Right lobe of liver (tissue), 6 donors: ENCODE results near the gene PRDM12. TPM values are rescaled to one million over a fixed set of nuclear protein-coding genes. Genes with fewer than 3 reads are reported as not detected.
A peak's percentile ranks its signal among the peaks of the same experiment; 100 is the strongest.

Experiments
- ATAC-seq, 4 donors: fragments of 200-7000 bp; cut with Tn5 transposase; one replicate each; pipeline ENCODE4 v1.9.1; 2020; ENCODE audit warnings: mild to moderate bottlenecking in 4 of 4, moderate library complexity in 4 of 4
- DNase-seq, 3 donors: peaks; one replicate each; pipeline ENCODE4 v3.0.0-alpha.2; 2020
- H3K27ac ChIP-seq, 3 donors: fragments of 200-600 bp; one replicate each; pipeline ENCODE4 v1.8.0; 2022
- H3K27me3 ChIP-seq, 2 donors: fragments of 200-600 bp; one replicate each; pipeline ENCODE4 v1.8.0; 2022
- H3K36me3 ChIP-seq, 4 donors: fragments of 200-600 bp; sonication (generic) in 1 of 4; one replicate each; pipeline versions ENCODE4 v1.5.1 to v1.8.0; 2017 to 2022; ENCODE audit warnings: control low read depth in 1 of 4
- H3K4me1 ChIP-seq, 4 donors: fragments of 200-600 bp; sonication (generic) in 1 of 4; one replicate each; pipeline versions ENCODE4 v1.5.1 to v1.8.0; 2017 to 2022; ENCODE audit warnings: control low read depth in 1 of 4
- H3K4me3 ChIP-seq, 3 donors: fragments of 200-600 bp; one replicate each; pipeline ENCODE4 v1.8.0; 2022
- H3K9me3 ChIP-seq, 4 donors: fragments of 200-600 bp; sonication (generic) in 1 of 4; one replicate each; pipeline versions ENCODE4 v1.5.1 to v1.8.0; 2017 to 2022; ENCODE audit warnings: control low read depth in 1 of 4
- POLR2A ChIP-seq: fragments of 450-650 bp; IDR thresholded peaks from one replicate; pipeline ENCODE4 v1.6.1; 2017; ENCODE audit warnings: antibody characterized with exemption, mild to moderate bottlenecking
- WGBS: methylation state at CpG from one replicate; pipeline ENCODE4 v1.1.6; 2018; ENCODE audit warnings: low coverage, low lambda C conversion rate; ENCODE audit not compliant: insufficient coverage; ENCODE audit errors: missing lambda C conversion rate; 5-methylcytosine and 5-hydroxymethylcytosine counted together
- intact Hi-C, 2 donors: fragments of 100-400 bp; cut with DNase I; formaldehyde crosslinking; loops; one replicate each; pipeline versions ENCODE4 v1.11.2 to v1.14.1; 2022
- total RNA-seq, 6 experiments: library from RNA; depleted of rRNA in 2 of 6; stranded (reverse); fragments of >200 nt in 2 of 6; fragmentation: NEBNext Ultra II Directional in 3 of 6; extraction: Animal tissue kit (Norgen Biotek cat#: 25700) in 3 of 6; gene quantifications; one replicate each; pipeline versions ENCODE4 v1.1.0 to v1.2.4, GENCODE V29; 2016 to 2023
- TF ChIP-seq, protein P1 (sequence below), 4 donors: fragments of 200-600 bp in 3 of 4; fragments of 450-650 bp in 1 of 4; IDR thresholded peaks; one replicate each; pipeline versions ENCODE4 v1.5.1 to v1.8.0; 2016 to 2022; ENCODE audit warnings: antibody characterized with exemption in 4 of 4, mild to moderate bottlenecking in 2 of 4
- donor health status: DM: no; HTN: yes; CAD: no.
- donor health status: DM: no; HTN: no; CAD: no.
- donor health status: DM: no; HTN: no; CAD: no.
- donor health status: DM: no; HTN: yes; CAD: no.
- donor health status: DM: no; HTN: yes; CAD: no.

The PRDM12 gene
- total RNA-seq, 6 experiments from 2014 or later: 0.15 TPM; not detected in 5

DNA sequence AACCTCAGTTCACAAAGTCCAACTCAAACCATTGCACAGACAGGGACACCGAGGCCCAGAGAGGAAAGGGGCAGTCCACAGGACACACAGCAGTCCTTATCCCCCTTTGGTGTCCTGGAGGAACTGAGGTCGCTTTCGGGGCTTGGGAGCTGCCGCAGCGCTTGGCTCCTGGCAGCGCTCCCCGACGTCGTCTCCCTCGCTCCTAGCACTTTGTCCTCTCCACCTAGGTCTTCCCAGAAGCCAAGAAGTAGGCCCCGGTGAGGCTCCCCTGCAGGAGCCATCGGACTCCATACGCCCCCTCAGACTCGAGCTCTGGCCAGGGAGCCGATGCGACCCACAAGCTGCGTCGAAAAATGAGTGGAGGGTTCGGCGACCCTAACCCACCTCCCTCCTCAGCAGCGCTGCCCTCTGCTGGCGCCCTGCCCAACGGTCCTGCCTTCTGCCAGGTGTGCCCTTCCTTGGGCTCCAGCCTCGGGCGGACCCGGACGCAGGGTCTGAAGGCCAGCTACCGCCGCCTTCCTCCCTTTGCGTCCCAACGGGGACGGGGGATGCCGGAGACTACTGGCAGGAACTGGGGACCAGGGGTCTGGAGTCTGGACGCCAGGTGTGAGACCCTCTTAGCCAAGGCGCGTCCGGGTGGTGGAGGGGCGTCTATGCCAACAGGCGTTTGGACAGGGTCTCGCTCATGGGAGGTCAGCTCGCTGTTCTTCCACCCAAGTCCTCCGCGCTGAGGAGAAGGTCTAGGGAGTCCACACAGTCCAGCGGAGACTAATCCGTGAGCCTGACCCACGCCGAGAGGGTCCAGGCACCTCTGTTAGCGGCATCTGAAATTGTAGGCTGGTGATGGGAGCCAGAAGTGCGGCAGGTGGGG, 2.1 kb upstream of the PRDM12 start:
- 5% methylated on average over 8 of the region's 49 CpGs for WGBS

DNA sequence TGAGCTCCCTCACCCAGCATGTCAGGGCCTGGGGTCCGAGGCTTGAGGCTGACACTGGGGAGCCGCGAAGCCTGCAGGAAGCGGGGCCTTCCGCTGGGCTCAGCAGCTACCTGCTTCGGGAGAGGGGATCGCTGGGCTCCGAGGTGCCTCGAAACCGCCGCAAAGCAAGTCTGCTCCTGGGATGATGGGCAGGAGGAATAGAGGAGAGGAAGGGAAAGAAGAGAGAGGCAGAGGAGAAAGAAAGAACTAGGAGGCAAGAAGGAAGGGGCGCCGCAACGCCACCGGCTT, 1.5 kb upstream of the PRDM12 start:
- no peak for TF ChIP-seq POLR2A
- TF ChIP-seq, protein P1, sequence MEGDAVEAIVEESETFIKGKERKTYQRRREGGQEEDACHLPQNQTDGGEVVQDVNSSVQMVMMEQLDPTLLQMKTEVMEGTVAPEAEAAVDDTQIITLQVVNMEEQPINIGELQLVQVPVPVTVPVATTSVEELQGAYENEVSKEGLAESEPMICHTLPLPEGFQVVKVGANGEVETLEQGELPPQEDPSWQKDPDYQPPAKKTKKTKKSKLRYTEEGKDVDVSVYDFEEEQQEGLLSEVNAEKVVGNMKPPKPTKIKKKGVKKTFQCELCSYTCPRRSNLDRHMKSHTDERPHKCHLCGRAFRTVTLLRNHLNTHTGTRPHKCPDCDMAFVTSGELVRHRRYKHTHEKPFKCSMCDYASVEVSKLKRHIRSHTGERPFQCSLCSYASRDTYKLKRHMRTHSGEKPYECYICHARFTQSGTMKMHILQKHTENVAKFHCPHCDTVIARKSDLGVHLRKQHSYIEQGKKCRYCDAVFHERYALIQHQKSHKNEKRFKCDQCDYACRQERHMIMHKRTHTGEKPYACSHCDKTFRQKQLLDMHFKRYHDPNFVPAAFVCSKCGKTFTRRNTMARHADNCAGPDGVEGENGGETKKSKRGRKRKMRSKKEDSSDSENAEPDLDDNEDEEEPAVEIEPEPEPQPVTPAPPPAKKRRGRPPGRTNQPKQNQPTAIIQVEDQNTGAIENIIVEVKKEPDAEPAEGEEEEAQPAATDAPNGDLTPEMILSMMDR (IDR thresholded peaks at IDR 0.05): no peak
- no peak overlapping the region for H3K4me3 ChIP-seq
- peaks cover 0 to 33% (median 0%) of the 10 kb centered on the region in 4 donors for H3K4me1 ChIP-seq
- H3K27ac ChIP-seq: no peak overlapping the region
- WGBS: 5% methylated on average over 8 of the region's 15 CpGs
- intact Hi-C loops: no loop called here
- no peaks in the 10 kb centered on the region for H3K36me3 ChIP-seq
- peaks cover 31 to 70% of the 10 kb centered on the region in 2 donors for H3K27me3 ChIP-seq
- ATAC-seq: no peak
- DNase-seq: no peak
- H3K9me3 ChIP-seq: no peaks in the 10 kb centered on the region

More for the DNA sequence above, 2.1 kb upstream of the PRDM12 start:
- TF ChIP-seq POLR2A: no peak
- TF ChIP-seq, protein P1 (IDR thresholded peaks at IDR 0.05): no peak
- Histone ChIP-seq H3K27ac (no peak overlapping the region), H3K36me3 (no peaks in the 10 kb centered on the region), H3K4me3 (no peak overlapping the region), H3K9me3 (no peaks in the 10 kb centered on the region), H3K27me3 (peaks cover 31 to 70% of the 10 kb centered on the region in 2 donors), H3K4me1 (peaks cover 0 to 33% (median 0%) of the 10 kb centered on the region in 4 donors)
- intact Hi-C loops: no loop called here
- DNase-seq: no peak
- ATAC-seq: no peak

DNA sequence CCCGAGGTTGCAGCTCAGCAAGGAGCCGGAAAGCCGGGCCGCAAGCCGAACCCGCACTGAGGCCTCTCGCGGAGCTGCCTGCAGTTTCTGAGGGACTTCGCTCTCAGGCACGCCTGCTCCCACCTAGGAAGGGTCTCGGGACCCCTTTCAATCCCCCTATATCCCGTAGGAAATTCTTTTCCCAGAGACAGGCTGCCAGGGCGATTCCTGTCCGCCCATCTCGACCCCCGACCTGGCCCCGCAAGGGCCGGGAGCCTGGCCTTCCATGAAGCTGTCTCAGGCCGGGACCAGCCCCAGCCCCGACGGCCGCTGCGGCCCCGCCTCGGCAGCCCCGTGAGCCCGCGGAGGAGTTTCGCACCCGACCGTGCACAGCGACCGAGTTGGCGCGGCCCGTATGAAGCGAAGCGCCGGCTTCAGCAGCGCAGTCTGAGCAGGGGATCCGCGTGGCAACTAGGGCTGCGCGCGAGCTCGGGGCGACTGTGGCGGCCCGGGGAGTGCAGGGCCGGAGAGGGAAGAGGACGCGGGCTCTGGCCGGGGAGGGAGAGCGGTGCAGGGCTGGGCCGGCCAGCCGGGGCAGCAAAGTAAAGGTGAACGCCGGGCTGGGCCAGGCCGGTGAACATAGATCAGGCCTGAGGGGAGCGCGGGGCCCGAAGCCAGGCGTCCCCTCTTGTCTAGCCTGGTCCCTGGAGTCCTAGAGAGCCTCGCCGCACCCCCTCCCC, 977 bp upstream of the PRDM12 start:
- 5% methylated on average over 8 of the region's 65 CpGs for WGBS
- peaks cover 31 to 70% of the 10 kb centered on the region in 2 donors for H3K27me3 ChIP-seq
- ATAC-seq: peak; percentile 42 to 55 (median 50)
- no peak for DNase-seq
- no peak overlapping the region for H3K27ac ChIP-seq
- no peaks in the 10 kb centered on the region for H3K9me3 ChIP-seq
- H3K4me1 ChIP-seq: peaks cover 0 to 33% (median 0%) of the 10 kb centered on the region in 4 donors
- intact Hi-C loops: no loop called here
- TF ChIP-seq, protein P1 (IDR thresholded peaks at IDR 0.05): no peak
- TF ChIP-seq POLR2A: no peak
- no peak overlapping the region for H3K4me3 ChIP-seq
- H3K36me3 ChIP-seq: no peaks in the 10 kb centered on the region

DNA sequence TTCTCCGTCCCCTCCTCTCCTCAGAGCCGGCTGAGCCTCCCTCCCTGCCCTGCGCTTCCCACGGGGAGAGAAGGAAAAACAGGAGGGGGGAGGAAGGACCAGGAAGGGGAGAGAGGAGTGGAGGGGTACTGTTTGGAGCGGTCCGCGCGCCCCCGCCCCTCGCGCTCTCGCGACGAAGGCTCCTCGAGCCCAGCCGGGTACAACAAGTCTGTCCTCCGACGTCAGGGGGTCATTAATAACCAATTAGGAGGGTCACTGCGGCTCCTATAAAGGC, 480 bp upstream of the PRDM12 start:
- Histone ChIP-seq H3K4me1 (peaks cover 0 to 33% (median 0%) of the 10 kb centered on the region in 4 donors), H3K9me3 (no peaks in the 10 kb centered on the region), H3K36me3 (no peaks in the 10 kb centered on the region), H3K4me3 (no peak overlapping the region), H3K27me3 (peaks cover 26 to 68% of the 10 kb centered on the region in 2 donors), H3K27ac (no peak overlapping the region)
- intact Hi-C loops: no loop called here
- TF ChIP-seq, protein P1 (IDR thresholded peaks at IDR 0.05): no peak
- TF ChIP-seq POLR2A: no peak
- WGBS: no CpG with 5 or more reads among the region's 19 CpGs
- peak in 1 of 4 donors; percentile 2 for ATAC-seq
- DNase-seq: no peak
